Measurements from ENCODE around the gene ITPKC. TPM values are rescaled to one million over a fixed set of nuclear protein-coding genes. Genes with fewer than 3 reads are reported as not detected.
A peak's percentile ranks its signal among the peaks of the same experiment; 100 is the strongest.

ITPKC gene
- total and polyA plus RNA-seq, 2 of the 13 experiments (the other 11 are each of a cell fraction or from before 2014, with no cell fraction given) = 6.9 to 11.2 TPM

GRCh38 chr19:40714441-40715299 lies 2.2 kb upstream of the ITPKC start (continued):
- TF ChIP-seq ZNF350 (CRISPR knock-in tag; IDR thresholded peaks at IDR 0.05; ENCODE audit: borderline replicate concordance, low read depth) (peak; percentile 45; the same call in 1 of the 2 replicates), NBN (conservative IDR thresholded peaks at IDR 0.05) (no peak), E2F2 (CRISPR knock-in tag; IDR thresholded peaks at IDR 0.05; ENCODE audit: borderline replicate concordance) (no peak), MXI1 (IDR thresholded peaks at IDR 0.05; ENCODE audit: borderline replicate concordance, low read depth, low read length) (no peak; the same call in 2 of the 3 replicates), EZH2 (conservative IDR thresholded peaks at IDR 0.05; ENCODE audit: low read depth, low read length) (no peak), TCF7L2 (IDR thresholded peaks at IDR 0.05; ENCODE audit: low read depth, low read length) (no peak), ZNF605 (CRISPR knock-in tag; IDR thresholded peaks at IDR 0.05) (peak; percentile 36; the same call in 1 of the 2 replicates), STAG1 (CRISPR knock-in tag; IDR thresholded peaks at IDR 0.05) (no peak), ZNF766 (CRISPR knock-in tag; IDR thresholded peaks at IDR 0.05; ENCODE audit: borderline replicate concordance) (no peak), RFX3 (CRISPR knock-in tag; IDR thresholded peaks at IDR 0.05) (peak; percentile 56; the same call in 1 of the 2 replicates), MLXIP (CRISPR knock-in tag; IDR thresholded peaks at IDR 0.05; ENCODE audit: borderline replicate concordance) (no peak), HIVEP1 (CRISPR knock-in tag; IDR thresholded peaks at IDR 0.05) (no peak), ZNF253 (CRISPR knock-in tag; IDR thresholded peaks at IDR 0.05; ENCODE audit: borderline replicate concordance) (no peak), ZNF687 (CRISPR knock-in tag; IDR thresholded peaks at IDR 0.05) (peak; percentile 46; the same call in 1 of the 2 replicates), MEF2D (CRISPR knock-in tag; IDR thresholded peaks at IDR 0.05) (no peak), ONECUT2 (CRISPR knock-in tag; IDR thresholded peaks at IDR 0.05) (no peak), NR1H2 (CRISPR knock-in tag; IDR thresholded peaks at IDR 0.05; ENCODE audit: borderline replicate concordance, low read depth) (no peak), SCMH1 (CRISPR knock-in tag; IDR thresholded peaks at IDR 0.05; ENCODE audit: borderline replicate concordance) (no peak), IRF2 (CRISPR knock-in tag; IDR thresholded peaks at IDR 0.05) (no peak), RARG (CRISPR knock-in tag; IDR thresholded peaks at IDR 0.05; ENCODE audit: low read depth) (no peak), ZNF569 (CRISPR knock-in tag; IDR thresholded peaks at IDR 0.05; ENCODE audit: borderline replicate concordance) (no peak)

All from HepG2 (cell line).